ENCODE measurements around the gene PSMC3. TPM values are rescaled to one million over a fixed set of nuclear protein-coding genes. Genes with fewer than 3 reads are reported as not detected.

The PSMC3 gene
- total and polyA plus RNA-seq, 10 donors = 59.7 to 105 (median 71.7) TPM

DNA sequence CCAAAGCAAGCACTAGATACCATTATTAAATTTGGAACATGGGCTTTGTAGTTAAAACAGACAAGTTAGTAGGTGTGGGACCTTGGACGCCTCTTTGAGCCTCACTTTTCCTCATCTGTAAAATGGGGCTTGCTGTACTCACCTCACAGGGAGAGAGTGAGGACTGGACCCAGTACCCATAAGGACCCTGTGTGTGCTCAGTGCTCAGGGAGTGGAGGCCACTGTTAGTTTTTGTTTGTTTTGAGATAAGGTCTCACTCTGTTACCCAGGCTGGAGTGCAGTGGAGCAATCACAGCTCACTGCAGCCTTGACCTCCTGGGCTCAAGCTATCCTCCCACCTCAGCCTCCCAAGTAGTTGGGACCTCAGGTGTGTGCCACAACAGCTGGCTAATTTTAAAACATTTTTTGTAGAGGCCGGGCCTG, 13.8 kb upstream of the PSMC3 start:
- Histone ChIP-seq H3K9me3 (peaks cover 0 to 3% (median 0%) of the 10 kb centered on the region in 8 donors), H3K36me3 (no peaks in the 10 kb centered on the region), H3K4me1 (no peaks in the 10 kb centered on the region), H3K27ac (no peak overlapping the region), H3K27me3 (replicated peaks in 1 of 7) (no peaks in the 10 kb centered on the region), H3K4me3 (no peak overlapping the region)
- intact Hi-C loops (cut with DNase I; ENCODE audit: low total_unique reads) = no loop called here
- TF ChIP-seq, protein P1, sequence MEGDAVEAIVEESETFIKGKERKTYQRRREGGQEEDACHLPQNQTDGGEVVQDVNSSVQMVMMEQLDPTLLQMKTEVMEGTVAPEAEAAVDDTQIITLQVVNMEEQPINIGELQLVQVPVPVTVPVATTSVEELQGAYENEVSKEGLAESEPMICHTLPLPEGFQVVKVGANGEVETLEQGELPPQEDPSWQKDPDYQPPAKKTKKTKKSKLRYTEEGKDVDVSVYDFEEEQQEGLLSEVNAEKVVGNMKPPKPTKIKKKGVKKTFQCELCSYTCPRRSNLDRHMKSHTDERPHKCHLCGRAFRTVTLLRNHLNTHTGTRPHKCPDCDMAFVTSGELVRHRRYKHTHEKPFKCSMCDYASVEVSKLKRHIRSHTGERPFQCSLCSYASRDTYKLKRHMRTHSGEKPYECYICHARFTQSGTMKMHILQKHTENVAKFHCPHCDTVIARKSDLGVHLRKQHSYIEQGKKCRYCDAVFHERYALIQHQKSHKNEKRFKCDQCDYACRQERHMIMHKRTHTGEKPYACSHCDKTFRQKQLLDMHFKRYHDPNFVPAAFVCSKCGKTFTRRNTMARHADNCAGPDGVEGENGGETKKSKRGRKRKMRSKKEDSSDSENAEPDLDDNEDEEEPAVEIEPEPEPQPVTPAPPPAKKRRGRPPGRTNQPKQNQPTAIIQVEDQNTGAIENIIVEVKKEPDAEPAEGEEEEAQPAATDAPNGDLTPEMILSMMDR (IDR thresholded peaks at IDR 0.05 in 8 of 11, conservative IDR thresholded peaks at IDR 0.05 in 3 of 11) = no peak
- TF ChIP-seq POLR2AphosphoS5 (IDR thresholded peaks at IDR 0.05) = no peak
- no peak for TF ChIP-seq POLR2A (IDR thresholded peaks at IDR 0.05)
- no peak for DNase-seq
- WGBS, 5 donors = 46 to 96% (median 91%) methylated on average over 2 of the region's 2 CpGs

DNA sequence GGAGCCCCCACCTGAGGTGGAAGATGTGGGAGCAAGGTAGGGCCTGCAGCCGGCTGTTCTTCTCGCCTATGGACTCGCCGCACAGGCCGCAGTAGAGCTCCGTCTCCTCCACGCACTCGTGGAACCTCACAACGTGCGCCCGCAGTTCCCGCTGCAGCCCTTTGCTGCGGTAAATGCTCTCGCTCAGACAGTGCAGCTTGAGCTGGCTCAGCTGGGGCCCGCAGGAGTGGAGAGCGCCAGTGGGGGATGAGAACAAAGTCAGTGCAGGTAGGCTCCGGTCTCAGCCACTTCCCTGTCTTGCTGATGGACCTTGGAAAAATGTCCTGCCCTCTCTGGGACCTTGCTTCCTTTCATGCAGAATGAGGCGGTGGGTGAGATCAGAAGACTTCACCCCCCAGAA, 12.5 kb upstream of the PSMC3 start:
- TF ChIP-seq, protein P1 (IDR thresholded peaks at IDR 0.05 in 8 of 11, conservative IDR thresholded peaks at IDR 0.05 in 3 of 11) = no peak
- TF ChIP-seq POLR2A (IDR thresholded peaks at IDR 0.05) = no peak
- TF ChIP-seq POLR2AphosphoS5 (IDR thresholded peaks at IDR 0.05) = no peak
- no peaks in the 10 kb centered on the region for H3K36me3 ChIP-seq
- H3K4me1 ChIP-seq = no peaks in the 10 kb centered on the region
- H3K4me3 ChIP-seq = no peak overlapping the region
- DNase-seq = no peak
- peaks cover 0 to 3% (median 0%) of the 10 kb centered on the region in 8 donors for H3K9me3 ChIP-seq
- no peaks in the 10 kb centered on the region for H3K27me3 ChIP-seq (replicated peaks in 1 of 7)
- H3K27ac ChIP-seq = no peak overlapping the region
- 91 to 95% (median 94%) methylated on average over 7 to 18 of the region's 18 CpGs for WGBS, 5 donors
- intact Hi-C loops (cut with DNase I; ENCODE audit: low total_unique reads) = no loop called here

DNA sequence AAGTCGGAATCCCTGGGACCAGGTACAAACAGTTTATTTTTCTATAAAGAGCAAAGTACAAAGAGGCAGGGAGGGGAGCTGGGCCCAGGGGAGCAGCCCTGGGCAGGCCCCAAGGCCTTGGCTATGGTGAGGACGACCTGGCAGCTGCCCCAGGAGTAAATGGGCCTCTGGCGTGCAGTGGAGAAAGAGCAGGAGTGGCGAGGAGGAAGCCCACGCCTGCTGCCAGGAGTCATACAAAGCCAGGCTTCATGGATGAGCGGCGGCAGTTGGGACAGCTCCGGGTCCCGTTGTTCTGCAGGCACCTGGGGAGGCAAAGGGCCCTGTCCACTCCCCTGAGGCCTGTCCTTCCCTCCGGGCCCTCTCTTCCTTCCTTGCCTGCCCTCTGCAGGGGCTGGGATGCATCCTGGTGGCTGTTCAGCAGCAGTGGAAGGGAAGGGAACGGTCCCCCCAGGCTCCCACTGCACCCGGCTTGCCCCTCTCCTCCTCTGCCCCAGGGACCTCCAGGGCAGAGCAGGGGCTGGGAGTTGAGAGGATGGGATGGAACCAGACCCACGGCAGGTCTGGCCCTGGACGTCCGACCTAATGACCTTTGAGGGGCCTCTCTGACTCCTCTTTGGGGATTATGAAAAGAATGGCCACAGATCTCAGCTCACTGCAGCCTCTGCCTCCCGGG, 11.6 kb upstream of the PSMC3 start:
- TF ChIP-seq, protein P1 (IDR thresholded peaks at IDR 0.05 in 8 of 11, conservative IDR thresholded peaks at IDR 0.05 in 3 of 11) = no peak
- TF ChIP-seq POLR2AphosphoS5 (IDR thresholded peaks at IDR 0.05) (peak in 1 of 3 donors; percentile 39), POLR2A (IDR thresholded peaks at IDR 0.05) (no peak)
- intact Hi-C loops (cut with DNase I; ENCODE audit: low total_unique reads) = no loop called here
- H3K4me3 ChIP-seq = no peak overlapping the region
- WGBS, 5 donors = 66 to 87% (median 71%) methylated on average over 13 to 16 of the region's 16 CpGs
- H3K4me1 ChIP-seq = no peaks in the 10 kb centered on the region
- no peak for DNase-seq
- no peaks in the 10 kb centered on the region for H3K27me3 ChIP-seq (replicated peaks in 1 of 7)
- no peaks in the 10 kb centered on the region for H3K36me3 ChIP-seq
- peaks cover 0 to 3% (median 0%) of the 10 kb centered on the region in 8 donors for H3K9me3 ChIP-seq
- H3K27ac ChIP-seq = no peak overlapping the region

DNA sequence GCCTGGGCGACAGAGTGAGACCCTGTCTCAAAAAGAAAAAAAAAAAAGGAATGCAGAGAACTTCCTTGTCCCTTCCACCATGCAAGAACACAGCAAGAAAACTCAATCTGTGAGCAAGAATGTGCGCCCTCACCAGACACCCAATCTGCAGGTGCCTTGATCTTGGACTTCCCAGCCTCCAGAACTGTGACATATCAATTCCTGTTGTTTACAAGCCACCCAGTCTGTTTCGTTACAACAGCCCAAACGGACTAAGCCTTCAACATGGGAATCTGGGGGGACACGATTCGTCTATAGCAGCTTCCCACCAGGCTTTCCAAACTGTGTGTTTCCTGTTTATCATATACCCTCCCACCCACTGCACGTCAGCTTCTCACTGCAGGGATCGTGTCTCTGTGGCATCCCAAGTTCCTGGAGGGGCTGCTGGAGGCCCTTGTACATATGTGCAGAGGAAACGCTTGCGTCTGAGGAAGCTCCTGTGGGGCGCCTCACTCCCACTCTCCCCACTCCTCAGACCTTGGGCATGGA, 11.0 kb upstream of the PSMC3 start:
- TF ChIP-seq, protein P1 (IDR thresholded peaks at IDR 0.05 in 8 of 11, conservative IDR thresholded peaks at IDR 0.05 in 3 of 11) = no peak
- TF ChIP-seq POLR2AphosphoS5 (IDR thresholded peaks at IDR 0.05) (no peak), POLR2A (IDR thresholded peaks at IDR 0.05) (no peak)
- peaks cover 0 to 3% (median 0%) of the 10 kb centered on the region in 8 donors for H3K9me3 ChIP-seq
- intact Hi-C loops (cut with DNase I; ENCODE audit: low total_unique reads) = no loop called here
- no peak overlapping the region for H3K27ac ChIP-seq
- H3K4me3 ChIP-seq = no peak overlapping the region
- no peaks in the 10 kb centered on the region for H3K4me1 ChIP-seq
- WGBS, 5 donors = 77 to 85% (median 81%) methylated on average over 11 of the region's 11 CpGs
- no peak for DNase-seq
- no peaks in the 10 kb centered on the region for H3K27me3 ChIP-seq (replicated peaks in 1 of 7)
- no peaks in the 10 kb centered on the region for H3K36me3 ChIP-seq

Measured in spleen (tissue), 11 donors.